ENCODE data around the gene NDUFB2. TPM values are rescaled to one million over a fixed set of nuclear protein-coding genes. Genes with fewer than 3 reads are reported as not detected.

NDUFB2 gene
- total RNA-seq, 1 experiment from 2014 or later: 152 TPM

DNA sequence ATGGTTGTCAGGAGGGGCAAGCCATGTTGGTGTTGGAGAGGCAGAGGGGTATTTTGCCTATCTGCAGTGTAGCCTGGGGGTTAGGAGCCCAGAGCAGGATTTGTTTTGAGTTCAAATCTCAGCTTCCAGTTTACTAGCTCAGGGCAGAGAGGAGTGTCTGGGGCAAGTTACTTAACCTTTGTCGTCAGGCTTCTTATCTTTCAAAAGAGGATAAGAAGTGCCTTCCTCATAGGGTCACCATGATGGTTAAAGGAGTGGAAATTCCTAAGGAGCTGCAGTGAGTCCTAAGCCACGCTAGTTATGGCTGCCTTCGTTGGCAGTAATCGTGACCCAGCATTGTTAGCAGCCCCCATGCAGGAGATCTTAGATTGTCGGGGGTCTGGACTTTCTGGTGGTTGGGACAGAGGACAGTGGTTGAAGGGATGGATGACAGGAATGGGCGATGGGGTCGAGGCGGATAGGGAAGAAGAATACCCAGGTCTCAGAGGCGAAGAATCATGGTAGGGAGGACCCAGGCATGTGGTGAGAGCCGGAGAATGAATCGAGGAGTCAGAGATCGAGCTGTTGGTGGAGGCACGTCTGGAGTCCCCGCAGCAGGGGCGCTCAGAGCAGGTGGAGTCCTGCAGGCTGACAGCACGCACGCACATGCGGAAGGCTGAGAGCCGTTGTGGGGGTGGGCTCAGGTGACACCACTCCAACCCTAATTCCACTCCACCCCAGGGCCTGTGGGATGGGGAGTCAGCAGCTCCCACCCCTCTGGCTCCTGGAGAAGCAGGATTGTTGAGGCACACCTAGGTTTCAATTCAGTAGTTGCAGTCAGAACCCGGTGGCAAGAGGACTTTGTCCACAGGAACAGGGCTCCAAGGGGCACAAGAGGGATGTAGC is 12.2 kb upstream of the NDUFB2 start:
- Mint-ChIP-seq H3K36me3 (peaks cover 9% of the 10 kb centered on the region), H3K4me1 (no peaks in the 10 kb centered on the region), H3K9me3 (no peaks in the 10 kb centered on the region), H3K4me3 (no peak overlapping the region), H3K27ac (no peak overlapping the region), H3K27me3 (ENCODE audit: low read depth) (no peaks in the 10 kb centered on the region)
- ChIA-PET CTCF (interaction anchor here (0.9 kb wide), 1 partner anchor 42 kb away, joined by 3 read pairs; no protein-coding TSS in a partner anchor), POLR2A (no interaction called here)
- DNase-seq (ENCODE audit: low spot score): no peak
- TF ChIP-seq ZNF416 (CRISPR knock-in tag; IDR thresholded peaks at IDR 0.05) (no peak), TEAD4 (CRISPR knock-in tag; IDR thresholded peaks at IDR 0.05) (no peak), TP53 (CRISPR knock-in tag; IDR thresholded peaks at IDR 0.05) (no peak), NFE2L1 (CRISPR knock-in tag; IDR thresholded peaks at IDR 0.05) (no peak), ZNF317 (CRISPR knock-in tag; IDR thresholded peaks at IDR 0.05; ENCODE audit: borderline replicate concordance, low read depth) (no peak), ZNF423 (CRISPR knock-in tag; IDR thresholded peaks at IDR 0.05) (no peak), PRRX2 (CRISPR knock-in tag; IDR thresholded peaks at IDR 0.05) (no peak), ZNF138 (CRISPR knock-in tag; conservative IDR thresholded peaks at IDR 0.05) (no peak), FOXP1 (CRISPR knock-in tag; IDR thresholded peaks at IDR 0.05; ENCODE audit: borderline replicate concordance) (no peak), CBFB (CRISPR knock-in tag; IDR thresholded peaks at IDR 0.05; ENCODE audit: low read depth) (no peak), USF1 (CRISPR knock-in tag; IDR thresholded peaks at IDR 0.05) (no peak), MYBL2 (CRISPR knock-in tag; IDR thresholded peaks at IDR 0.05) (no peak), SOX15 (CRISPR knock-in tag; IDR thresholded peaks at IDR 0.05) (no peak)
- TF ChIP-seq, protein P1, sequence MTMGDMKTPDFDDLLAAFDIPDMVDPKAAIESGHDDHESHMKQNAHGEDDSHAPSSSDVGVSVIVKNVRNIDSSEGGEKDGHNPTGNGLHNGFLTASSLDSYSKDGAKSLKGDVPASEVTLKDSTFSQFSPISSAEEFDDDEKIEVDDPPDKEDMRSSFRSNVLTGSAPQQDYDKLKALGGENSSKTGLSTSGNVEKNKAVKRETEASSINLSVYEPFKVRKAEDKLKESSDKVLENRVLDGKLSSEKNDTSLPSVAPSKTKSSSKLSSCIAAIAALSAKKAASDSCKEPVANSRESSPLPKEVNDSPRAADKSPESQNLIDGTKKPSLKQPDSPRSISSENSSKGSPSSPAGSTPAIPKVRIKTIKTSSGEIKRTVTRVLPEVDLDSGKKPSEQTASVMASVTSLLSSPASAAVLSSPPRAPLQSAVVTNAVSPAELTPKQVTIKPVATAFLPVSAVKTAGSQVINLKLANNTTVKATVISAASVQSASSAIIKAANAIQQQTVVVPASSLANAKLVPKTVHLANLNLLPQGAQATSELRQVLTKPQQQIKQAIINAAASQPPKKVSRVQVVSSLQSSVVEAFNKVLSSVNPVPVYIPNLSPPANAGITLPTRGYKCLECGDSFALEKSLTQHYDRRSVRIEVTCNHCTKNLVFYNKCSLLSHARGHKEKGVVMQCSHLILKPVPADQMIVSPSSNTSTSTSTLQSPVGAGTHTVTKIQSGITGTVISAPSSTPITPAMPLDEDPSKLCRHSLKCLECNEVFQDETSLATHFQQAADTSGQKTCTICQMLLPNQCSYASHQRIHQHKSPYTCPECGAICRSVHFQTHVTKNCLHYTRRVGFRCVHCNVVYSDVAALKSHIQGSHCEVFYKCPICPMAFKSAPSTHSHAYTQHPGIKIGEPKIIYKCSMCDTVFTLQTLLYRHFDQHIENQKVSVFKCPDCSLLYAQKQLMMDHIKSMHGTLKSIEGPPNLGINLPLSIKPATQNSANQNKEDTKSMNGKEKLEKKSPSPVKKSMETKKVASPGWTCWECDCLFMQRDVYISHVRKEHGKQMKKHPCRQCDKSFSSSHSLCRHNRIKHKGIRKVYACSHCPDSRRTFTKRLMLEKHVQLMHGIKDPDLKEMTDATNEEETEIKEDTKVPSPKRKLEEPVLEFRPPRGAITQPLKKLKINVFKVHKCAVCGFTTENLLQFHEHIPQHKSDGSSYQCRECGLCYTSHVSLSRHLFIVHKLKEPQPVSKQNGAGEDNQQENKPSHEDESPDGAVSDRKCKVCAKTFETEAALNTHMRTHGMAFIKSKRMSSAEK (CRISPR knock-in tag; IDR thresholded peaks at IDR 0.05; ENCODE audit: borderline replicate concordance): no peak
- TF ChIP-seq, protein P2, sequence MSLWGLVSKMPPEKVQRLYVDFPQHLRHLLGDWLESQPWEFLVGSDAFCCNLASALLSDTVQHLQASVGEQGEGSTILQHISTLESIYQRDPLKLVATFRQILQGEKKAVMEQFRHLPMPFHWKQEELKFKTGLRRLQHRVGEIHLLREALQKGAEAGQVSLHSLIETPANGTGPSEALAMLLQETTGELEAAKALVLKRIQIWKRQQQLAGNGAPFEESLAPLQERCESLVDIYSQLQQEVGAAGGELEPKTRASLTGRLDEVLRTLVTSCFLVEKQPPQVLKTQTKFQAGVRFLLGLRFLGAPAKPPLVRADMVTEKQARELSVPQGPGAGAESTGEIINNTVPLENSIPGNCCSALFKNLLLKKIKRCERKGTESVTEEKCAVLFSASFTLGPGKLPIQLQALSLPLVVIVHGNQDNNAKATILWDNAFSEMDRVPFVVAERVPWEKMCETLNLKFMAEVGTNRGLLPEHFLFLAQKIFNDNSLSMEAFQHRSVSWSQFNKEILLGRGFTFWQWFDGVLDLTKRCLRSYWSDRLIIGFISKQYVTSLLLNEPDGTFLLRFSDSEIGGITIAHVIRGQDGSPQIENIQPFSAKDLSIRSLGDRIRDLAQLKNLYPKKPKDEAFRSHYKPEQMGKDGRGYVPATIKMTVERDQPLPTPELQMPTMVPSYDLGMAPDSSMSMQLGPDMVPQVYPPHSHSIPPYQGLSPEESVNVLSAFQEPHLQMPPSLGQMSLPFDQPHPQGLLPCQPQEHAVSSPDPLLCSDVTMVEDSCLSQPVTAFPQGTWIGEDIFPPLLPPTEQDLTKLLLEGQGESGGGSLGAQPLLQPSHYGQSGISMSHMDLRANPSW (CRISPR knock-in tag; conservative IDR thresholded peaks at IDR 0.05; ENCODE audit: low read depth): no peak
- ATAC-seq: no peak

DNA sequence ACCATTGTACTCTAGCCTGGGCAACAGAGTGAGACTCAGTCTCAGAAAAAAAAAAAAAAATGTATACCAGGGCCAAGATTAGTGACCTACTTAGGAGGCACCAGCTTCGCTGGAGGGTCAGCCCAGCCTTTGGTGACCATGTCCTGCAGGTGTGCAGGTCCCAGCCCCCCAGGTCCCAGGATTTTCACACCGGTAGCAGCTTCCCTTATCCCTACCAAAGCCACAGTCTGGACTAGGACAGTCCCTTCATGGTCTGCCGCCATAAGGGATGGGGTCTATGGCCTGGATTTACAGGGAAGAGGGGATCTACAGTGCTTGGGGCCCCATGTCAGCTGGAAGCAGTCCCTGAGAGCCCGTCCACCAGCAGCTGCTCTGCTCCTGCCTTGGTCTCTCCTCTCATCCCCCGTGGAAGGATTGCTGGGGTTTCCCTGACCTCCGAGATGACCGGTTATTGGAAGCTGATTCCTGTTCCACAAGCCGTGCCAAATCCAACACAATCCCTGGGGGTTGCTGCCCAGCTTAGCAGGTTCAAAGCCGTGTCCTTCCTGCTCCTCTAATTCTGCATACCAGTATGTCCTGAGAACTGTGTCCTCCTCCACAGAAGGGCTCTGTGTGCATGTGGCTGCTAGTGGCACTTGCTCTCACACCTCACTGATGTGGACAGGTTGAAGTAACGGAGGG is 11.0 kb upstream of the NDUFB2 start:
- Mint-ChIP-seq H3K36me3 (peaks cover 5% of the 10 kb centered on the region), H3K27me3 (ENCODE audit: low read depth) (no peaks in the 10 kb centered on the region), H3K4me3 (no peak overlapping the region), H3K27ac (no peak overlapping the region), H3K4me1 (no peaks in the 10 kb centered on the region), H3K9me3 (no peaks in the 10 kb centered on the region)
- no peak for ATAC-seq
- ChIA-PET CTCF (interaction anchor here (2.4 kb wide), 1 partner anchor 11 kb away, joined by 8 read pairs; no protein-coding TSS in a partner anchor), POLR2A (no interaction called here)
- no peak for DNase-seq (ENCODE audit: low spot score)
- no peak for TF ChIP-seq NFYB (CRISPR knock-in tag; conservative IDR thresholded peaks at IDR 0.05; ENCODE audit: low read depth)
- no peak for TF ChIP-seq ZNF396 (CRISPR knock-in tag; IDR thresholded peaks at IDR 0.05; ENCODE audit: borderline replicate concordance)
- TF ChIP-seq JUN (CRISPR knock-in tag; IDR thresholded peaks at IDR 0.05): no peak
- no peak for TF ChIP-seq ZNF317 (CRISPR knock-in tag; IDR thresholded peaks at IDR 0.05; ENCODE audit: borderline replicate concordance, low read depth)
- TF ChIP-seq ATF2 (CRISPR knock-in tag; IDR thresholded peaks at IDR 0.05; ENCODE audit: borderline replicate concordance, low read depth): no peak
- no peak for TF ChIP-seq ATF1 (CRISPR knock-in tag; IDR thresholded peaks at IDR 0.05)

Data from WTC11 (cell line).